Stimulated activated CD4-positive, alpha-beta T cell treated with anti-CD3 and anti-CD28 coated beads, Interleukin-15, amount 100 ng/mL, for 1 hour (primary cell): ENCODE results near the gene SATB2.

Experiments
- DNase-seq, 2 donors: peaks; one replicate each; pipeline ENCODE4 v3.0.0-alpha.2; 2020; ENCODE audit warnings: low read depth in 1 of 2, low spot score in 1 of 2

SATB2 gene

GRCh38 chr2:199405241-199405640 lies 52.5 kb downstream of the SATB2 start:
- DNase-seq = no peak

DNA sequence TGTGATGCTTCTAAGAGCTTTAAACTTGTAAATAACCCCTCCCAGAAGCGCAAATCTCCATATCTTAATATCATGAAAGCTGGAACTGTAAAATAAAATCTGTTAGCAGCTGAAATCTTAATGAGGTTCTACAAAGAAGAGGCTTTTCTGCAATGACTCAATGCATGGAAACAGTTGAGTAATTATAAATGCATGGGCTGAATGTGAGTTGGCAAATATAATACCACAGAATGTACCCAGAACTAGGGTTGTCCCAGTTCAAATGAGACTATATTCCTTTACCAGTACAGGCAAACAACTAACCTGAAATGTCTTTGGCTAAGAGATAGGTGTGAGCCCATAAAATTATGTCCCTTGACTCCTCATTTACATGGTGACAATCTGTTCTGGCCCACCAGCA lies 52.9 kb downstream of the SATB2 start:
- no peak for DNase-seq

DNA sequence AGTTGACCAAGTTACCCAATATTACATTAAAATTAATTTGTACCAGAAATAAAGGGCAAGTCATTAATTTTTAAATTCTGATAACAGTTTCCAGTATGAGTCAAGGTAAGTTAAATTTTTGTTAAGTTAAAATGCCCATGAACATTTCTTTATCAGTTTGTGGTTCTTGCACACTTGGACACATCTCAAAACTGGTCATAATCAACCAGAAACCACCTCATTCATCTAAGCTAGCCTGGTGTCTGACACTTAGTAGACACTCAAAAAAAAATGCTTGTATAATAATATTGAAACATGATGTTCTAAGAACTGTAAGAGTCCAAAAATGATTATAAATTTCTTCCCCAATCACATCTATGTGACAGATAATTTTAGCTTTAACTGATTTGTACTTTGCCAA lies 62.4 kb downstream of the SATB2 start:
- no peak for DNase-seq

DNA sequence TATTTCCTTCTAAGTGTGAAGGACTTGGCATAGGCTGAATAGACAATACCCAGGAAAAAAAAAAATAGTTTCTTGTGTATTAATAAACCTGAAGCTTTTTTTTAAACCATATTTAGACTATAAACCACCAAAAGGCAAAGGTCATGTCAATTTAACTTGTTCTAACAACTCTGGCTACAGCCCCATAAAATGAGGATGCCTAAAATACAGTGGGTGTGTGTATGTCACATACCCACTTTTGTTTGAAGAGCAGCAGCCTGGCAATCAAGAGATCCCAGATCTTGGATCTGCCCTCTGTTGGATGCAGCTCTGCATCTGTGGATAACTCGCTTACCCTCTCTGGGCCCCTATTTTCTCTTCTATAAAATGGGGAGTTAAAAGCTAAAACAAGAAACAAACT lies 65.4 kb downstream of the SATB2 start:
- DNase-seq = no peak

DNA sequence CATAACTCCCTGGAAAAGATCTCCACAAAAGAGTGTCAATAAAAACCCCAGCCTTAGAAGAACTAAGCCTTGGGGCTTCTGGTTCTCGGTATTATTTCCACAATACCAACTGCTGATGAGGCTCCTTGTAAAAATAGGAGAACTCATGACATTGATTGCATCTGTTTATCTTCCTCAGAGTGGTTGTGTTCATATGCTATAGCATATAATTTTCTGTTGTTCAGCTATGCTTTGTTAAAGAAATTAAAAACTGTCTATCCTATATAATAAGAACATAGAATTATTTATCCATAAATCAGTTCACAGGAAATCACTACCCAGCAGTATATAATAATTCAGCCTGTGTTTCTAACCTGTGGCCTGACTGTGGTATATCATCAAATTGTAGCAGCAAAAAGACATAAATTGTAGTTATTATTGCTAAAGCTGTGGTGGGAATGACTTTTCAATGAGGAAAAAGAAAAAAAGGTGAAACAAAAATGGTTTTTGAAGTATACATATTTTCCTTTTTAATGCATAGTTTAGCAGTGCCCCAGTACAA lies 68.9 kb downstream of the SATB2 start:
- DNase-seq = no peak

DNA sequence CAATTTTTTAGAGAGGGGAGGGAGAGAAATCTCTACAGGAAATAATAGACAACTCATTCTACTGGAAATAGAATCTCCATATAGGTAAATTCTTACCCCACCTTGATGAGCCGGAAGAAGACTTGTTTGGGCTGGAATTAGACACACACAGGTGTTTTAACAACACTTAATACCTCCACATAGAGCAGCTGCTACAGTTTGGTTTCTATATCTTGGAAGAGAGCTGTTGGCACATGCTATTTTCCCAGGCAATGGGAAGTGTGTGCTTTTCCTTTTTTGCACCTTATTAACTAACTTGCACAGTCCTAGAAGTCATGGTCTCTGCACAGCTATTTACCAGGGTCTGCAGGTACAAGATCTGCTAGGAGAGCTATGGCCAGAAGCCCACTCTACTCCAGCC lies 73.7 kb downstream of the SATB2 start:
- DNase-seq = no peak

- DNase-seq = no peak
Measured at GRCh38 chr2:199383021-199383420, 74.7 kb downstream of the SATB2 start.

GRCh38 chr2:199382091-199382490 lies 75.6 kb downstream of the SATB2 start:
- no peak for DNase-seq

DNA sequence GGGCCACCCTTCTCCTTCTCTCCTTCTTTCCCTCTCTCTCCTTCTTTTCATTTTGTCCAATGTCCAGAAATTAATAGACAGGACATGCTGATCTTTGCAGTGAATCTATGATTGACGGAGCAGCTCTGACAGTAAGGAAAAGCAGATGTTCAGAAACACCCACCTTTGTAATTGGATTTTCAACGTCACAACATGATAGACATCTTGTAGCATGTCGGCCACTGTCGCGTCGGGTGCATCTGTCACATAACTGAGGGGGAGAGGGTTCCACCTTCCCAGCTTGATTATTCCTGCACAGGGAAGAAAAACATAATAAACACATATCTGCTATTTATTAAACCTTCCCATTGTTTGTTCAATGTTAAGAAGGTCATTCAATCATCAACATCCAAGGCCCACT lies 76.2 kb downstream of the SATB2 start:
- DNase-seq = no peak

- no peak for DNase-seq
Measured at GRCh38 chr2:199378948-199379650, 78.6 kb downstream of the SATB2 start.

DNA sequence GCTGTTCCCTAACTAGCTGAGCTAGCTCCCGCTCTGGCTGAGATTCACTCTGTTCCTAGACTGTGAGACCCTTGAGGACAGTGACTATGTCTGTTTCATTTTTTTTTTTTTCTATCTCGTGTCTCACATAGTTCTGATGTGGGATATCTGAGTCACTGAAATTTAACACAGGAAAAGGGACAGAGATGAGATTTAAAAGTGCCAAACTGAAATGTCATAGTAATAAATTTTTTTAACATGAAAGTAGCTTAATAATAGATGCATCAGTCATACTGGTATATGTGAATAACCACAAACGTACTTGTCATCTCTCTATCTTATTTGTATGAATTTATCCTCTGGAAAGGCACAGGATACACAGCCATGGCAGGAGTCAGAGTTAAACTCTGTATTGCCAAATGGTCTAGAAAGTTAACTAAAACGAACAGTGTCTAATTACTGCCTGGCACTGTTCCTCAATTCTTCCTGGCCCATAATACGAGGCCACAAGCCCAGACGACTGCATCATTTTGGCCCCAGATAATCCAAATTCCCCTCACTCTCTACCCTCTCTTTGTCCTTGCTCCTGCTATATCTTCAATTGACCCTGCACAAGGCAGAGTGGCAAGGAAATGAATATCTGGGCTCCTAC lies 87.5 kb downstream of the SATB2 start:
- DNase-seq = no peak

DNA sequence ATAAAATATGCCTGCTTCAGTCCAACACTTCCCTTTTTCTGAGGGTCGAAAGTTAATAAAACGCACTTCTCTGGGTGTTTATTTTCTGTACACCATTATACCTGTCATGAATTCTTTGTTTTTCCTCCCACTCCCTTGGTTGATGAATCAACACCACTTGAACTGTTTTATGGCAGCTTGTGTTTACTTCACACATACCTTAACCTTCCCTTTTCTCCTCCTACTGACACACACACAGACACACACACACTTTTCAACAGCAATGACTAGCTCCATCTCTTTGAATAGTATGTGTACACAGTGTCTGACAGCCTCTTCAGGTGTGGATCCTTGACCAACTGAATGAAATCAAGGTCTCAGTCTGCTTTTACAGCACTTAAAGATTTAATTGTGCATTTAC lies 91.3 kb downstream of the SATB2 start:
- no peak for DNase-seq

DNA sequence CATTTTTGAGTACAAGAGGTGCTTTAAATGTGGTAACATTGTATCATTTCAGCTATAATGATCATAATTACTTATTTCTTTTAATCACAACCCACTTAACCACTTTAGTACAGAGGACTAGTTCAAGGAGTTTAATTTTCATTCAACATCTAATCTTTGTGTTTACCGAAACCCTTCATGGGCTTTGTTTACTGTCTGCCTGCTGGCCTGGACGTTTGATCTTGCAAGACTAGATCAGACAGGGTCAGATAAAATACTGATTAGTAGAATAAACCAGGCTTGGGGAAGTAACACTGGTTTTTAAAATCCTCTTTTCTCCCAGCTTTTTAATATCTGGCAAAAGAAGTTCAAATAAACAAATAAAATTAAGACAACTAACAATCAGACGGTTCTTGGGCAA lies 93.6 kb downstream of the SATB2 start:
- no peak for DNase-seq

- no peak for DNase-seq
Measured at GRCh38 chr2:199356412-199356811, 101.3 kb downstream of the SATB2 start.

GRCh38 chr2:199348871-199349270 lies 108.9 kb downstream of the SATB2 start:
- DNase-seq = no peak

- no peak for DNase-seq
Measured at GRCh38 chr2:199344012-199344411, 113.7 kb downstream of the SATB2 start.

DNA sequence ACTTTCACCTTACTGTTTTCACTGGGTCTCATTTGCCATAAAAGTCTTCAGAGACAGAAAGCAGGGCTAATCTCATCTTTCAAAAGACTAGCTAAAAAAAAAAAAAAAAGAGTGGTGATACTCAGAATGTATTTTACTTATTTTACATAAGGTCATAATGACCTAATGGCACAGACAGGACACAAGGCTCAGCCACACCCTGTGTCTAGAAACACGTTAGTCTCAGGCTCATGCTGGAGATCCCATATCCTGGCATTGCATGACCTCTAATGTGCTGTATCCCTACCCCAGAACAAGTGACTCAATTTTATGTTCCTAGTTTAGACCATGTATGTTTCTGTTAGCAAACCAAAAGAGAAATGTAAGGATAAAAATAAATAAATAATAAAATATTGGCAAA lies 115.4 kb downstream of the SATB2 start:
- DNase-seq = no peak

DNA sequence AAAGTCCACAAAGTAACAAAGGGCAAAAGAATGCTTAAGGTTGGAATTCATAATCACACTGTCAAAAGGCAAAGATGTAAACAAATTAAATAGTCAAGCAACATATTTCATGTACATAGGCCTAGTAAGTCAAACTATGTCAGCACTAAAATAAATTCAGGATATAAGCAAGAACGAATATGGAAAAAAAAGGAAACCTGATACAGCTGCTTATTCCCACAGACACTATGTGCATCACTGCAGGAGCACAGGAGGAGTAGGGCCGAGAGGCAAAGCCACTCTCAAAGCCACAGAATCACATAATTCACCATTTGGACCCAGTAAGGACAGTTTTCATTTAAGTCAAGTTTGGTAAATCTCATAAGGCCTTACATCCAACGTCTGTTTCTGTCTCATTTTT lies 116.6 kb downstream of the SATB2 start:
- no peak for DNase-seq

GRCh38 chr2:199339891-199340605 lies 117.7 kb downstream of the SATB2 start:
- DNase-seq = no peak

- no peak for DNase-seq
Measured at GRCh38 chr2:199336546-199336945, 121.2 kb downstream of the SATB2 start.

DNA sequence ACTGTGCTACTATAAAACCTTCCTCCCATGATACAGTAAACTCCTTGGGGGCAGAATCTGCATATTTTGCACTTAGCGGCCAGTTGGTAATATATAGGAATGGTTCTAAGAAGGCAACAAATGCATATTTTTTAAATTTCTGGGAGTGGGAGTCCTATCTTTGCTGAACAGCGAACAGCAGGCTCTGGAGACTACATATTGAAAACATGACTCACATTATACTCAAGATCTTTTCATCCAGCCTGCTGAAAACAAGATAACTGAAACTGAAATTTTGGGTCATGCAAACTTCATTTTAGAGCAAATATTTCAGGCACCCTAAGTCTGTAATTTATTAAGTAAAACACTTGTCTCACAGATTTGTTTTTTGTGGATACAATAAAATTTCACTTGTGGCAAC lies 122.2 kb downstream of the SATB2 start:
- no peak for DNase-seq

GRCh38 chr2:199329466-199329865 lies 128.3 kb downstream of the SATB2 start:
- DNase-seq = no peak
